Stimulated activated CD4-positive, alpha-beta T cell treated with anti-CD3 and anti-CD28 coated beads, Interleukin-15, amount 100 ng/mL, for 48 hours (primary cell): Measurements from ENCODE around the gene SNX25.
"Not testable (repeated sequence)": the region's sequence is repeated elsewhere in the genome, so short reads cannot be mapped to it uniquely, and the experiment has no call there.

Source experiments
- DNase-seq, 2 donors: peaks; one replicate each; pipeline ENCODE4 v3.0.0-alpha.2; 2020; ENCODE audit warnings: low read depth in 2 of 2

Gene SNX25

GRCh38 chr4:185205073-185205472 is 4.3 kb upstream of the SNX25 start:
- not testable (repeated sequence) for DNase-seq

GRCh38 chr4:185205697-185206342 is 3.6 kb upstream of the SNX25 start:
- DNase-seq, result no peak

GRCh38 chr4:185207466-185207865 is 1.9 kb upstream of the SNX25 start:
- no peak for DNase-seq

- DNase-seq, result not testable (repeated sequence)
Observed at GRCh38 chr4:185209852-185210101, 379 bp downstream of the SNX25 start.

GRCh38 chr4:185210102-185210981 is 944 bp downstream of the SNX25 start:
- DNase-seq, result peak; percentile 21 to 26

GRCh38 chr4:185211035-185211434 is 1.6 kb downstream of the SNX25 start:
- DNase-seq, result no peak

- DNase-seq, result no peak
Observed at GRCh38 chr4:185211641-185212040, 2.2 kb downstream of the SNX25 start.

- no peak for DNase-seq
Observed at GRCh38 chr4:185212581-185212980, 3.2 kb downstream of the SNX25 start.

- no peak for DNase-seq
Observed at GRCh38 chr4:185213877-185214276, 4.5 kb downstream of the SNX25 start.

GRCh38 chr4:185215261-185215660 is 5.9 kb downstream of the SNX25 start:
- DNase-seq, result no peak

- no peak for DNase-seq
Observed at GRCh38 chr4:185217408-185217975, 8.1 kb downstream of the SNX25 start.

GRCh38 chr4:185218312-185218711 is 8.9 kb downstream of the SNX25 start:
- no peak for DNase-seq

GRCh38 chr4:185219551-185220344 is 10.3 kb downstream of the SNX25 start:
- no peak for DNase-seq

GRCh38 chr4:185221491-185221890 is 12.1 kb downstream of the SNX25 start:
- no peak for DNase-seq

GRCh38 chr4:185221912-185222311 is 12.5 kb downstream of the SNX25 start:
- no peak for DNase-seq

GRCh38 chr4:185222598-185222997 is 13.2 kb downstream of the SNX25 start:
- no peak for DNase-seq

- DNase-seq, result no peak
Observed at GRCh38 chr4:185224597-185224996, 15.2 kb downstream of the SNX25 start.

- no peak for DNase-seq
Observed at GRCh38 chr4:185225940-185226339, 16.5 kb downstream of the SNX25 start.

- no peak for DNase-seq
Observed at GRCh38 chr4:185227131-185227551, 17.7 kb downstream of the SNX25 start.

GRCh38 chr4:185227713-185228278 is 18.4 kb downstream of the SNX25 start:
- no peak for DNase-seq

GRCh38 chr4:185229021-185229818 is 19.8 kb downstream of the SNX25 start:
- DNase-seq, result no peak
